HL-60 (cell line): ENCODE results near the gene PNPT1.
"Not testable (repeated sequence)": the region's sequence is repeated elsewhere in the genome, so short reads cannot be mapped to it uniquely, and the experiment has no call there.

Experiments used
- DNase-seq, 2 experiments: peaks; one replicate each; pipeline ENCODE4 v3.0.0-alpha.2; 2010 to 2020; ENCODE audit warnings: low read depth in 1 of 2, low spot score in 1 of 2
- H3K27ac ChIP-seq: fragments of 250-450 bp; sonication (Bioruptor Pico); replicated peaks from 2 replicates; pipeline ENCODE4 v1.5.1; 2020; ENCODE audit warnings: mild to moderate bottlenecking, moderate library complexity
- H3K27me3 ChIP-seq: fragments of 250-450 bp; sonication (Bioruptor Pico); 2 replicates; pipeline ENCODE4 v1.5.1; 2021; ENCODE audit warnings: mild to moderate bottlenecking, moderate library complexity; ENCODE audit not compliant: insufficient read depth, poor library complexity, severe bottlenecking
- H3K4me3 ChIP-seq: replicated peaks from 2 replicates; pipeline ENCODE4 v1.5.1; 2011; ENCODE audit warnings: mild to moderate bottlenecking, control low read depth, low read length; ENCODE audit not compliant: insufficient read depth
- CTCF ChIP-seq: IDR thresholded peaks from one replicate; pipeline ENCODE4 v1.5.1; 2011; ENCODE audit warnings: low read length, control low read depth, inconsistent platforms; ENCODE audit not compliant: insufficient read depth
- GABPA ChIP-seq: IDR thresholded peaks from 2 replicates; pipeline ENCODE4 v1.6.1; 2012; ENCODE audit warnings: low read depth
- POLR2AphosphoS5 ChIP-seq: IDR thresholded peaks from 2 replicates; pipeline ENCODE4 v1.6.1; 2012; ENCODE audit warnings: low read depth
- REST ChIP-seq: IDR thresholded peaks from 2 replicates; pipeline ENCODE4 v1.6.1; 2012; ENCODE audit warnings: low read depth; ENCODE audit not compliant: insufficient replicate concordance
- SPI1 ChIP-seq: IDR thresholded peaks from 2 replicates; pipeline ENCODE4 v1.6.1; 2012; ENCODE audit warnings: low read depth, mild to moderate bottlenecking, borderline replicate concordance

Gene PNPT1

DNA sequence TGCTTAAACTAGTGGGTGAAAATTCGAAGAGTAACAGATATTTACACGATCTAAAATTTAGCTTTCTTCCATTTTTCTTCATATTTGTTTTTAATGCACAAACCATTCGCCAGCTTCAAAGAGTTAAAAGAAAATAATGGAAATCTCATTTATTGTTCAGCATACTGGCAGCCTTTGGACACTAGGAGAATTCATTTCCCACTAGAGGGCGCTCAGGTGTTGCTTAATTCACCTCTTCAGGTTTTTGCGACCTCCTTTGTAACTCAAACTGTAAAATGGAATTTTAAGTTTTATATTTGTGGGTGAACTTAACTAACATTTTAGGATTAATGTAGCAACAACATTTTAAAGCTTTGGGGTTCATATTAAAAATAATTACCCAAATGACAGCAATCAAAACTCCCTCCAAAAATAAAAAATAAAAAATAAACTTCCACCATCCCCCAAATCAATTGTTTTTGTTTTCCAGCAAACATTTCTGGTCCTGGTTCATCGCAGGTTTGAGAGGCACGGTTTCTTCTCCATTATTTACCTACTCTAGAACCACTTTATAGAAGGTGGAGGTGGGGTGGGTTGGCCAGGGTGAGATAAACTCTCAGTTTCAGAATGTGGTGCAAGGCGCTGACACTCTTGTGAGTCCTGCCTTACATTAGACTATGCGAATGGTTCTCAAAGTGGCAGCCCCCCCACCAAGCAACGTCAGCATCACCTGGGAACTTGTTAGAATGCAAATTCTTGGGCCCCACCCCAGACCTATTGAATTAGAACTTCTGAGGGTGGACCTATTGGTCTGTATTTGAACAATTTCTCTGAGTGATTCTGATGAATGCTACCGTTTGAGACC, 24.7 kb upstream of the PNPT1 start:
- TF ChIP-seq REST: no peak
- peak; percentile 41 for TF ChIP-seq CTCF
- no peak for TF ChIP-seq SPI1
- Histone ChIP-seq H3K4me3 (no peak overlapping the region), H3K27ac (no peak overlapping the region), H3K27me3 (no peaks in the 10 kb centered on the region)
- peak; percentile 14 to 50 for DNase-seq

DNA sequence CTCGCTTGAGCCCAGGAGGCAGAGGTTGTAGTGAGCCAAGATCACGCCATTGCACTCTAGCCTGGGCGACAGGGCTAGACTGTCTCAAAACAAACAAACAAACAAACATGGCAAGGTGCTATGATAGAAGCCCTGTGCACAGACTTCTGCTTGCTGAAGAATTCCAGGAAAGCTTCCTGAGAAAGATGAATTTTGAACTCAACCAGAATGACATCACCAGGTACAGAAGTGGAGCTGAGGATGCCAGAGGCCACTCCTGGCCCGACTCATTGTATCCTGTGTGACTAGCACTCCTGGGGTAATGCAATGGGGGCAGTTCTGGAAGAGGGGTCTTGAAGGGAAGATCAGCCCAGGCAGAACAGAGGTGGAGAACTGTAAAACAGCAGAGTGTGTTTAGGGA, 22.0 kb upstream of the PNPT1 start:
- no peak overlapping the region for H3K4me3 ChIP-seq
- H3K27me3 ChIP-seq: peaks cover 2% of the 10 kb centered on the region
- no peak overlapping the region for H3K27ac ChIP-seq
- no peak for TF ChIP-seq SPI1
- no peak for TF ChIP-seq GABPA
- no peak for TF ChIP-seq CTCF
- TF ChIP-seq POLR2AphosphoS5: no peak
- TF ChIP-seq REST: no peak
- DNase-seq: no peak

DNA sequence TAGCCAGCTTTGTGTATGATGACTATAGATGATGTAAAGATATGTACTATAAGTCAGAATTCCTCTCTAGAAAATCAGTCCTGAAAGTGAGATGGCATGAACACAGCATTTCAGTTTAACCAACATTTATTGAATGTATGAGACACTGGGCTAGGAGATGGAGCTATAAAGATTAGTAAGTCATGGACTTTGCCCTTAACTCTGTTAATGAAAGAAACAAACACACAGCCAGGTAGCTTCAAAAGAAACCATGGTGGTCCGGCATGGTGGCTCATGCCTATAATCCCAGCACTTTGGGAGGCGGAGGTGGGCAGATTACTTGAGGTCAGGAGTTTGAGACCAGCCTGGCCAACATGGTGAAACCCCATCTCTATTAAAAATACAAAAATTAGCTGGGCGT, 21.5 kb upstream of the PNPT1 start:
- not testable (repeated sequence) for H3K4me3 ChIP-seq

GRCh38 chr2:55712477-55713060, 18.9 kb upstream of the PNPT1 start:
- Histone ChIP-seq H3K27me3 (peaks cover 2% of the 10 kb centered on the region), H3K4me3 (no peak overlapping the region), H3K27ac (no peak overlapping the region)
- TF ChIP-seq CTCF (no peak), GABPA (no peak), POLR2AphosphoS5 (no peak), REST (no peak), SPI1 (no peak)
- no peak for DNase-seq

More for the DNA sequence above, 21.5 kb upstream of the PNPT1 start:
- not testable (repeated sequence) for H3K27me3 ChIP-seq, H3K27ac ChIP-seq, DNase-seq
